SKM-1 (cell line): ENCODE results near the gene PTPRG.

Source experiments
- DNase-seq: peaks from one replicate; lab custom pipeline; 2025; ENCODE audit not compliant: unreplicated experiment; lab: John Stamatoyannopoulos, UW

The PTPRG gene

GRCh38 chr3:61945657-61946056 lies 384.3 kb downstream of the PTPRG start:
- DNase-seq = no peak

GRCh38 chr3:61946570-61947324 lies 385.4 kb downstream of the PTPRG start:
- DNase-seq = no peak

GRCh38 chr3:61947456-61947855 lies 386.1 kb downstream of the PTPRG start:
- no peak for DNase-seq

GRCh38 chr3:61948699-61949305 lies 387.4 kb downstream of the PTPRG start:
- DNase-seq = no peak

- no peak for DNase-seq
Measured at GRCh38 chr3:61954097-61954540, 392.7 kb downstream of the PTPRG start.

- DNase-seq = no peak
Measured at GRCh38 chr3:61955483-61955882, 394.1 kb downstream of the PTPRG start.

- no peak for DNase-seq
Measured at GRCh38 chr3:61956236-61956635, 394.9 kb downstream of the PTPRG start.

- DNase-seq = no peak
Measured at GRCh38 chr3:61957259-61957658, 395.9 kb downstream of the PTPRG start.

- DNase-seq = no peak
Measured at GRCh38 chr3:61960976-61961375, 399.6 kb downstream of the PTPRG start.

- DNase-seq = no peak
Measured at GRCh38 chr3:61961900-61962299, 400.5 kb downstream of the PTPRG start.

GRCh38 chr3:61964566-61964965 lies 403.2 kb downstream of the PTPRG start:
- DNase-seq = no peak

- no peak for DNase-seq
Measured at GRCh38 chr3:61965770-61966131, 404.4 kb downstream of the PTPRG start.

- no peak for DNase-seq
Measured at GRCh38 chr3:61966200-61966599, 404.8 kb downstream of the PTPRG start.

GRCh38 chr3:61967019-61967418 lies 405.6 kb downstream of the PTPRG start:
- no peak for DNase-seq

GRCh38 chr3:61967937-61968336 lies 406.6 kb downstream of the PTPRG start:
- no peak for DNase-seq

- no peak for DNase-seq
Measured at GRCh38 chr3:61974662-61975061, 413.3 kb downstream of the PTPRG start.

GRCh38 chr3:61975199-61975598 lies 413.8 kb downstream of the PTPRG start:
- no peak for DNase-seq

- no peak for DNase-seq
Measured at GRCh38 chr3:61975936-61976335, 414.6 kb downstream of the PTPRG start.

GRCh38 chr3:61978460-61979419 lies 417.4 kb downstream of the PTPRG start:
- no peak for DNase-seq

- DNase-seq = no peak
Measured at GRCh38 chr3:61979638-61980037, 418.3 kb downstream of the PTPRG start.

GRCh38 chr3:61980041-61980440 lies 418.7 kb downstream of the PTPRG start:
- DNase-seq = no peak

- DNase-seq = no peak
Measured at GRCh38 chr3:61981060-61981459, 419.7 kb downstream of the PTPRG start.
